IMR-90 (cell line): Measurements from ENCODE around the gene ZNF133. TPM values are rescaled to one million over a fixed set of nuclear protein-coding genes. Genes with fewer than 3 reads are reported as not detected.

Source experiments
- ATAC-seq: fragments of 200-7000 bp; cut with Tn5 transposase; 2 replicates; pipeline ENCODE4 v1.9.1; 2020; ENCODE audit warnings: low read depth, mild to moderate bottlenecking, moderate library complexity
- Bru-seq: library from RNA; stranded (reverse); fragments of 400-500 nt; gene quantifications from one replicate; lab custom pipeline; 2021; lab: Mats Ljungman, UMichigan
- BruChase-seq, 2 experiments: library from RNA; stranded (reverse); fragments of 400-500 nt; gene quantifications; one replicate each; lab custom pipeline; 2021; lab: Mats Ljungman, UMichigan
- BruUV-seq: library from RNA; stranded (reverse); fragments of 400-500 nt; replicated peaks from 2 replicates; lab custom pipeline; 2021; lab: Mats Ljungman, UMichigan
- CTCF ChIA-PET: fragments of 300-600 bp; formaldehyde crosslinking; extraction: SDS; loops from one replicate; lab custom pipeline; 2021; ENCODE audit warnings: antibody characterized with exemption; lab: Yijun Ruan, JAX
- POLR2A ChIA-PET: fragments of 300-600 bp; sonication (Branson Sonifier 250); formaldehyde crosslinking; loops from one replicate; lab custom pipeline; 2022; ENCODE audit warnings: antibody characterized with exemption; ENCODE audit not compliant: unreplicated experiment; lab: Charles Lee
- DNase-seq: peaks from one replicate; pipeline ENCODE4 v3.0.0; 2013
- H2AFZ ChIP-seq: replicated peaks from 2 replicates; pipeline ENCODE3; 2013; ENCODE audit warnings: low read length, mild to moderate bottlenecking; ENCODE audit not compliant: poor library complexity
- H2AK5ac ChIP-seq: 2 replicates; pipeline ENCODE4 v1.6.1; 2013; ENCODE audit warnings: low read depth, low read length, inconsistent platforms
- H2AK9ac ChIP-seq: replicated peaks from 2 replicates; pipeline ENCODE3; 2013; ENCODE audit warnings: mild to moderate bottlenecking, low read depth, low read length, moderate library complexity; ENCODE audit not compliant: poor library complexity
- H2BK120ac ChIP-seq: 2 replicates; pipeline ENCODE4 v1.6.1; 2013; ENCODE audit warnings: low read depth, low read length, inconsistent platforms
- H2BK15ac ChIP-seq: 3 replicates; pipeline ENCODE4 v1.6.1; 2013; ENCODE audit warnings: low read depth, low read length, inconsistent platforms
- H2BK20ac ChIP-seq: 2 replicates; pipeline ENCODE4 v1.6.1; 2013; ENCODE audit warnings: low read depth, mild to moderate bottlenecking, inconsistent platforms, low read length, moderate library complexity
- H2BK5ac ChIP-seq: 2 replicates; pipeline ENCODE4 v1.6.1; 2013; ENCODE audit warnings: mild to moderate bottlenecking, low read depth, low read length, inconsistent platforms; ENCODE audit not compliant: poor library complexity, severe bottlenecking
- H3K14ac ChIP-seq: replicated peaks from 2 replicates; pipeline ENCODE4 v1.6.1; 2013; ENCODE audit warnings: low read depth, low read length, inconsistent platforms
- H3K18ac ChIP-seq: 2 replicates; pipeline ENCODE4 v1.6.1; 2013; ENCODE audit warnings: low read depth, low read length, control low read depth
- H3K23ac ChIP-seq: 2 replicates; pipeline ENCODE4 v1.6.1; 2013; ENCODE audit warnings: low read depth, low read length, inconsistent platforms
- H3K27ac ChIP-seq: 2 replicates; pipeline ENCODE4 v1.5.1; 2013; ENCODE audit warnings: mild to moderate bottlenecking, control low read depth, low read length; ENCODE audit not compliant: insufficient read depth
- H3K27me3 ChIP-seq: 2 replicates; pipeline ENCODE4 v1.6.1; 2013; ENCODE audit warnings: low read length; ENCODE audit not compliant: control insufficient read depth, insufficient read depth
- H3K36me3 ChIP-seq: 2 replicates; pipeline ENCODE4 v1.6.1; 2013; ENCODE audit warnings: low read length, mixed read lengths; ENCODE audit not compliant: control insufficient read depth, insufficient read depth
- H3K4ac ChIP-seq: 2 replicates; pipeline ENCODE4 v1.6.1; 2013; ENCODE audit warnings: low read depth, low read length, inconsistent platforms
- H3K4me1 ChIP-seq: 2 replicates; pipeline ENCODE4 v1.6.1; 2013; ENCODE audit warnings: low read length, mixed read lengths; ENCODE audit not compliant: control insufficient read depth, insufficient read depth
- H3K4me2 ChIP-seq: 2 replicates; pipeline ENCODE4 v1.6.1; 2013; ENCODE audit warnings: low read depth, mild to moderate bottlenecking, control low read depth, low read length, moderate library complexity
- H3K4me3 ChIP-seq: 2 replicates; pipeline ENCODE4 v1.5.1; 2013; ENCODE audit warnings: low read depth, mild to moderate bottlenecking, control low read depth, low read length, moderate library complexity; ENCODE audit not compliant: insufficient read depth
- H3K56ac ChIP-seq: 2 replicates; pipeline ENCODE4 v1.6.1; 2013; ENCODE audit warnings: low read length, inconsistent platforms; ENCODE audit not compliant: insufficient read depth; ENCODE audit errors: extremely low read depth
- H3K79me1 ChIP-seq, 2 experiments: 2 replicates each; pipeline ENCODE4 v1.6.1; 2013; ENCODE audit warnings: low read length in 2 of 2, inconsistent platforms in 1 of 2, low read depth in 1 of 2
- H3K9ac ChIP-seq: 2 replicates; pipeline ENCODE4 v1.6.1; 2013; ENCODE audit warnings: low read depth, low read length, control low read depth
- H3K9me1 ChIP-seq: 2 replicates; pipeline ENCODE4 v1.6.1; 2013; ENCODE audit warnings: low read length, inconsistent platforms; ENCODE audit not compliant: insufficient read depth
- H3K9me3 ChIP-seq: 2 replicates; pipeline ENCODE4 v1.6.1; 2013; ENCODE audit warnings: low read length; ENCODE audit not compliant: control insufficient read depth, insufficient read depth
- H4K20me1 ChIP-seq: 2 replicates; pipeline ENCODE4 v1.6.1; 2013; ENCODE audit warnings: low read length, inconsistent platforms; ENCODE audit not compliant: insufficient read depth
- H4K5ac ChIP-seq: 2 replicates; pipeline ENCODE4 v1.6.1; 2013; ENCODE audit warnings: mild to moderate bottlenecking, low read depth, low read length, control low read depth
- H4K8ac ChIP-seq, 2 experiments: 2 replicates each; pipeline ENCODE4 v1.6.1; 2013; ENCODE audit warnings: low read depth in 2 of 2, low read length in 2 of 2, control low read depth in 1 of 2, inconsistent platforms in 1 of 2
- H4K91ac ChIP-seq: 2 replicates; pipeline ENCODE4 v1.6.1; 2013; ENCODE audit warnings: low read depth, low read length, inconsistent platforms; ENCODE audit not compliant: insufficient read depth
- MAZ ChIP-seq: IDR thresholded peaks from 2 replicates; pipeline ENCODE4 v1.6.1; 2012; ENCODE audit warnings: low read depth, mild to moderate bottlenecking, low read length, improper control_type of control experiment, moderate library complexity, borderline replicate concordance
- MXI1 ChIP-seq: IDR thresholded peaks from 2 replicates; pipeline ENCODE4 v1.6.1; 2012; ENCODE audit warnings: low read depth, mild to moderate bottlenecking, low read length, moderate library complexity, borderline replicate concordance
- POLR2A ChIP-seq: IDR thresholded peaks from 2 replicates; pipeline ENCODE4 v1.6.1; 2012; ENCODE audit warnings: mild to moderate bottlenecking, low read depth, low read length
- SMC3 ChIP-seq: fragments of 150-350 bp; IDR thresholded peaks from 2 replicates; pipeline ENCODE4 v1.6.1; 2016; ENCODE audit warnings: low read depth, mild to moderate bottlenecking, antibody characterized with exemption, low read length, moderate library complexity
- WGBS, 2 experiments: methylation state at CpG; one replicate each; pipeline versions ENCODE4 v1.1.5 to v1.1.7; 2013; ENCODE audit warnings: missing lambda C conversion rate in 2 of 2; ENCODE audit not compliant: insufficient read length in 1 of 2; ENCODE audit errors: extremely low coverage in 2 of 2; 5-methylcytosine and 5-hydroxymethylcytosine counted together
- dilution Hi-C: fragments of 300-500 bp; cut with HindIII; formaldehyde crosslinking; loops from one replicate; pipeline ENCODE4 v1.14.3; 2018; ENCODE audit warnings: low sequenced_read_pairs; ENCODE audit not compliant: unreplicated experiment
- in situ Hi-C: fragments of 300-500 bp; cut with MboI; formaldehyde crosslinking; loops from 3 replicates; pipeline ENCODE4 v1.14.3; 2019; ENCODE audit warnings: low sequenced_read_pairs, inconsistent platforms, mixed read lengths
- intact Hi-C: fragments of 100-400 bp; cut with micrococcal nuclease; formaldehyde crosslinking; loops from 2 replicates; pipeline ENCODE4 v1.10.0; 2022
- long read RNA-seq: library from polyadenylated mRNA; unstranded; transcript quantifications from one replicate; pipeline ENCODE4 v2.0.0, GENCODE V29; 2021; ENCODE audit not compliant: unreplicated experiment
- polyA plus RNA-seq, 3 experiments: library from polyadenylated mRNA; depleted of rRNA; stranded (reverse); fragments of >200 nt; gene quantifications; 2 replicates each; pipeline ENCODE4 v1.2.3, GENCODE V29; 2012; ENCODE audit warnings: low replicate concordance in 1 of 3
- total RNA-seq: library from RNA; depleted of rRNA; stranded (reverse); fragments of >200 nt; gene quantifications from 2 replicates; pipeline ENCODE4 v1.2.3, GENCODE V29; 2012; rRNA removed

Gene ZNF133
- 25.6 and 33.5 TPM in 2 replicates for total RNA-seq
- 17.2 and 18.3 TPM in 2 replicates for polyA plus RNA-seq (2012; rRNA removed)
- 7.6 and 9.3 TPM in 2 replicates for polyA plus RNA-seq (2012; cell fraction: cytosol; rRNA removed)
- polyA plus RNA-seq (2012; cell fraction: nucleus; rRNA removed; ENCODE audit: low replicate concordance): 60.3 and 87.5 TPM in 2 replicates
- Bru-seq, nascent RNA: percentile 77 among the genes with signal in this experiment
- BruChase-seq, experiment 1, labeled RNA remaining after a 6-hour chase: percentile 76 among the genes with signal in this experiment
- percentile 95 among the genes with signal in this experiment for BruChase-seq, experiment 2, labeled RNA remaining after a 2-hour chase
- long read RNA-seq, partial matches to known transcripts: 3 of 22 reads
- long read RNA-seq, other reads (novel, unspliced or antisense): 15 of 22 reads

DNA sequence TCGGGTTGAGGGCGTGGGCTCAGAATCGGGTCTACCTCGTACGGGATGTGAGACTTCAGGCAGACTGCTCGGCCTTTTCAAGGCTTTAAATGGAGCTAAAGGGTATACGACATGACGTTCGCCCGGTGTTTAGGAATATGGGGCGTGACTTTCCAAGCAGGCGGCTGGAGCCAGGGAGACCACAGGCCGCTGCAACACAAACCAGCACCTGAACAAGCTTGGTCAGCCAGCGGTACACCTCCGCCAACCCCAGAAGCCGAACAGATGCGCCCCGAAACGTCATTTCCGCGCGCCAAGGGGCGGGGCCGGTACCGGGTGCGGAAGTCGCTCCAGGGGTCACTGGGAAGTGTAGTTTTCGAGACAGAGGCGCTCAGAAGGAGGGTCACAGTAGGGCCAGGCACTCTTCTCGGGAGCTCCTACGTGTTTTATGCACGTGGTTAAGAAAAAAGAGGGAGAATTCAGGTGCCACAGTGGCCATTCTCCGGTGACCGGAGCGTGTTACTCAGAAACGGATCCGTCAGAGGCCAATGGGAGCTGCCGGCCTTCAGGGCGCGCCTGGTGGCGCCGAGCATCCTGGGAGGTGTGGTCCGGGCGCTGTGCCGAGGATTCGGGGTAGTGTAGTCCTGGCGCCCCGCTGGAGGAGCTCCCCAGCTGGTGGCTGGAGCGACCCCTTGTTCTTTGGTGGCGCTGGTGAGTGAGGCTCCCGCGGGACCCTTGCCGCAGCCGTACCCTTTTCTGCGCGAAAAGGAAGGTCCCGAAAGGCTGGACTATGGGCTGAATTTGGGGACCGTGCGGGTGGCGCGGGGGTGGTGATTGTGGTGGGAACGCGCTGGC, at the start of gene ZNF133:
TSS of gene ZNF133 (plus strand) at position 613 of the 834 bp plus-strand sequence. CDS start 17,160 bp downstream, outside the sequence.
- Histone ChIP-seq H2BK20ac (peak within 1 kb of the TSS; percentile 94), H3K9me1 (peaks cover 9% of the 10 kb centered on the region; the same call in 1 of the 2 replicates), H3K27me3 (no peaks in the 10 kb centered on the region), H3K9ac (peak within 1 kb of the TSS; percentile 98), H3K27ac (peak within 1 kb of the TSS; percentile 97), H4K8ac (peak within 1 kb of the TSS; percentile 73 to 100), H3K36me3 (peaks cover 13% of the 10 kb centered on the region), H3K4me2 (peak within 1 kb of the TSS; percentile 90), H3K23ac (peak within 1 kb of the TSS; percentile 98), H3K4me3 (peak within 1 kb of the TSS; percentile 80), H4K20me1 (peaks cover 7% of the 10 kb centered on the region; the same call in 1 of the 2 replicates), H3K18ac (peak within 1 kb of the TSS; percentile 96), H3K4ac (peak within 1 kb of the TSS; percentile 98), H2AK9ac (peak within 1 kb of the TSS; percentile 87), H3K79me1 (peaks cover 42 to 45% of the 10 kb centered on the region in 2 experiments), H3K56ac (peak within 1 kb of the TSS; percentile 99), H3K4me1 (peaks cover 2% of the 10 kb centered on the region; the same call in 1 of the 2 replicates), H2BK120ac (peak within 1 kb of the TSS; percentile 99), H2AFZ (peak within 1 kb of the TSS; percentile 98), H2BK5ac (peak within 1 kb of the TSS; percentile 93), H4K5ac (peak within 1 kb of the TSS; percentile 97), H2AK5ac (peak within 1 kb of the TSS; percentile 37), H3K9me3 (peaks cover 9% of the 10 kb centered on the region), H3K14ac (peak within 1 kb of the TSS; percentile 99), H2BK15ac (peak within 1 kb of the TSS; percentile 94; the same call in 1 of the 3 replicates), H4K91ac (peak within 1 kb of the TSS; percentile 98)
- ChIA-PET CTCF (interaction anchor here (0.9 kb wide), 1 partner anchor 176 kb away, joined by 3 read pairs; no protein-coding TSS in a partner anchor), POLR2A (no interaction called here)
- WGBS, 2 experiments: 0% methylated on average over 16 of the region's 63 CpGs; no CpG with 5 or more reads in 1 of the 2 experiments
- peak; percentile 97 for ATAC-seq
- BruUV-seq: no TSS peak
- intact Hi-C loops: no loop called here
- peak; percentile 89 for DNase-seq
- dilution Hi-C loops: no loop called here
- in situ Hi-C loops: no loop called here
- TF ChIP-seq MAZ: peak; percentile 98
- peak; percentile 41; the same call in 1 of the 2 replicates for TF ChIP-seq MXI1
- TF ChIP-seq SMC3: no peak
- peak; percentile 73 for TF ChIP-seq POLR2A
